SK-N-SH treated with all-trans-retinoic acid at 6 μM for 48 hours (cell line): ENCODE measurements around the gene CYP19A1.

Source experiments
- ATAC-seq: fragments of 200-7000 bp; cut with Tn5 transposase; 3 replicates; pipeline ENCODE4 v1.9.1; 2020; ENCODE audit warnings: mild to moderate bottlenecking, moderate library complexity
- ARNTL ChIP-seq: fragments of 450-650 bp; formaldehyde crosslinking; IDR thresholded peaks from 2 replicates; pipeline ENCODE4 v1.5.0; 2020; ENCODE audit warnings: low read depth, mild to moderate bottlenecking, moderate library complexity, borderline replicate concordance
- BACH2 ChIP-seq: fragments of 250-450 bp; sonication (Bioruptor Pico); IDR thresholded peaks from 2 replicates; pipeline ENCODE4 v1.9.0; 2021; ENCODE audit warnings: mild to moderate bottlenecking, borderline replicate concordance
- CREB5 ChIP-seq: fragments of 250-450 bp; sonication (Bioruptor Pico); IDR thresholded peaks from 2 replicates; pipeline ENCODE4 v1.5.1; 2020; ENCODE audit warnings: low read depth, mild to moderate bottlenecking, moderate library complexity
- CSDC2 ChIP-seq: fragments of 250-450 bp; sonication (Bioruptor Pico); IDR thresholded peaks from 2 replicates; pipeline ENCODE4 v1.5.0; 2020; ENCODE audit warnings: mild to moderate bottlenecking, moderate library complexity
- GLIS3 ChIP-seq: fragments of 250-450 bp; sonication (Bioruptor Pico); IDR thresholded peaks from 2 replicates; pipeline ENCODE4 v1.5.0; 2020; ENCODE audit warnings: mild to moderate bottlenecking, moderate library complexity
- ISL1 ChIP-seq: fragments of 250-450 bp; sonication (Bioruptor Pico); IDR thresholded peaks from 2 replicates; pipeline ENCODE4 v2.1.2; 2022; ENCODE audit warnings: mild to moderate bottlenecking, moderate library complexity
- OSR1 ChIP-seq: fragments of 250-450 bp; sonication (Bioruptor Pico); IDR thresholded peaks from 2 replicates; pipeline ENCODE4 v1.8.0; 2022; ENCODE audit warnings: moderate library complexity, mild to moderate bottlenecking, inconsistent platforms
- RARB ChIP-seq: fragments of 250-450 bp; sonication (Bioruptor Pico); IDR thresholded peaks from 2 replicates; pipeline ENCODE4 v1.8.0; 2021; ENCODE audit warnings: mild to moderate bottlenecking, moderate library complexity
- SNAI2 ChIP-seq: fragments of 250-450 bp; sonication (Bioruptor Pico); IDR thresholded peaks from 2 replicates; pipeline ENCODE4 v1.5.0; 2020; ENCODE audit warnings: mild to moderate bottlenecking, moderate library complexity
- TCF4 ChIP-seq: fragments of 250-450 bp; sonication (Bioruptor Pico); IDR thresholded peaks from 2 replicates; pipeline ENCODE4 v1.8.0; 2021; ENCODE audit warnings: mild to moderate bottlenecking, moderate library complexity, borderline replicate concordance
- TOX ChIP-seq: fragments of 250-450 bp; sonication (Bioruptor Pico); IDR thresholded peaks from 2 replicates; pipeline ENCODE4 v1.8.0; 2021; ENCODE audit warnings: mild to moderate bottlenecking, moderate library complexity, borderline replicate concordance
- ZC3H10 ChIP-seq: fragments of 250-450 bp; sonication (Bioruptor Pico); IDR thresholded peaks from 2 replicates; pipeline ENCODE4 v1.5.1; 2021; ENCODE audit warnings: mild to moderate bottlenecking, moderate library complexity
- ZFP3 ChIP-seq: fragments of 250-450 bp; sonication (Bioruptor Pico); IDR thresholded peaks from 2 replicates; pipeline ENCODE4 v1.5.0; 2020; ENCODE audit warnings: mild to moderate bottlenecking, moderate library complexity
- ZFP30 ChIP-seq: fragments of 450-650 bp; formaldehyde crosslinking; IDR thresholded peaks from 2 replicates; pipeline ENCODE4 v1.5.0; 2022; ENCODE audit warnings: mild to moderate bottlenecking, moderate library complexity
- ZNF70 ChIP-seq: fragments of 450-650 bp; formaldehyde crosslinking; IDR thresholded peaks from 2 replicates; pipeline ENCODE4 v1.5.0; 2020; ENCODE audit warnings: mild to moderate bottlenecking, moderate library complexity
- ZNF8 ChIP-seq: fragments of 450-650 bp; formaldehyde crosslinking; IDR thresholded peaks from 2 replicates; pipeline ENCODE4 v1.5.0; 2020; ENCODE audit warnings: mild to moderate bottlenecking, moderate library complexity
- TF ChIP-seq, protein P1 (sequence below): fragments of 250-450 bp; sonication (Bioruptor Pico); IDR thresholded peaks from 2 replicates; pipeline ENCODE4 v1.8.0; 2021; ENCODE audit warnings: low read depth, mild to moderate bottlenecking, moderate library complexity, borderline replicate concordance
- TF ChIP-seq, protein P2 (sequence below): fragments of 250-450 bp; sonication (Bioruptor Pico); IDR thresholded peaks from 2 replicates; pipeline ENCODE4 v1.5.1; 2021; ENCODE audit warnings: mild to moderate bottlenecking, moderate library complexity
- TF ChIP-seq, protein P3 (sequence below): fragments of 250-450 bp; sonication (Bioruptor Pico); IDR thresholded peaks from 2 replicates; pipeline ENCODE4 v1.5.0; 2020; ENCODE audit warnings: mild to moderate bottlenecking, moderate library complexity

CYP19A1 gene

GRCh38 chr15:51378406-51378805, 40.0 kb upstream of the CYP19A1 start:
- TF ChIP-seq ISL1 (CRISPR knock-in tag) (no peak), CREB5 (CRISPR knock-in tag) (no peak), CSDC2 (CRISPR knock-in tag) (no peak), ZC3H10 (CRISPR knock-in tag) (no peak), GLIS3 (no peak), SNAI2 (CRISPR knock-in tag) (no peak), ZNF8 (CRISPR knock-in tag) (no peak), ZFP3 (no peak), TOX (CRISPR knock-in tag) (no peak)
- TF ChIP-seq, protein P1, sequence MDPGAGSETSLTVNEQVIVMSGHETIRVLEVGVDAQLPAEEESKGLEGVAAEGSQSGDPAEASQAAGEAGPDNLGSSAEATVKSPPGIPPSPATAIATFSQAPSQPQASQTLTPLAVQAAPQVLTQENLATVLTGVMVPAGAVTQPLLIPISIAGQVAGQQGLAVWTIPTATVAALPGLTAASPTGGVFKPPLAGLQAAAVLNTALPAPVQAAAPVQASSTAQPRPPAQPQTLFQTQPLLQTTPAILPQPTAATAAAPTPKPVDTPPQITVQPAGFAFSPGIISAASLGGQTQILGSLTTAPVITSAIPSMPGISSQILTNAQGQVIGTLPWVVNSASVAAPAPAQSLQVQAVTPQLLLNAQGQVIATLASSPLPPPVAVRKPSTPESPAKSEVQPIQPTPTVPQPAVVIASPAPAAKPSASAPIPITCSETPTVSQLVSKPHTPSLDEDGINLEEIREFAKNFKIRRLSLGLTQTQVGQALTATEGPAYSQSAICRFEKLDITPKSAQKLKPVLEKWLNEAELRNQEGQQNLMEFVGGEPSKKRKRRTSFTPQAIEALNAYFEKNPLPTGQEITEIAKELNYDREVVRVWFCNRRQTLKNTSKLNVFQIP (CRISPR knock-in tag) = no peak
- TF ChIP-seq, protein P2, sequence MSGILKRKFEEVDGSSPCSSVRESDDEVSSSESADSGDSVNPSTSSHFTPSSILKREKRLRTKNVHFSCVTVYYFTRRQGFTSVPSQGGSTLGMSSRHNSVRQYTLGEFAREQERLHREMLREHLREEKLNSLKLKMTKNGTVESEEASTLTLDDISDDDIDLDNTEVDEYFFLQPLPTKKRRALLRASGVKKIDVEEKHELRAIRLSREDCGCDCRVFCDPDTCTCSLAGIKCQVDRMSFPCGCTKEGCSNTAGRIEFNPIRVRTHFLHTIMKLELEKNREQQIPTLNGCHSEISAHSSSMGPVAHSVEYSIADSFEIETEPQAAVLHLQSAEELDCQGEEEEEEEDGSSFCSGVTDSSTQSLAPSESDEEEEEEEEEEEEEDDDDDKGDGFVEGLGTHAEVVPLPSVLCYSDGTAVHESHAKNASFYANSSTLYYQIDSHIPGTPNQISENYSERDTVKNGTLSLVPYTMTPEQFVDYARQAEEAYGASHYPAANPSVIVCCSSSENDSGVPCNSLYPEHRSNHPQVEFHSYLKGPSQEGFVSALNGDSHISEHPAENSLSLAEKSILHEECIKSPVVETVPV (CRISPR knock-in tag) = no peak
- TF ChIP-seq, all 23 proteins: peak for 0

DNA sequence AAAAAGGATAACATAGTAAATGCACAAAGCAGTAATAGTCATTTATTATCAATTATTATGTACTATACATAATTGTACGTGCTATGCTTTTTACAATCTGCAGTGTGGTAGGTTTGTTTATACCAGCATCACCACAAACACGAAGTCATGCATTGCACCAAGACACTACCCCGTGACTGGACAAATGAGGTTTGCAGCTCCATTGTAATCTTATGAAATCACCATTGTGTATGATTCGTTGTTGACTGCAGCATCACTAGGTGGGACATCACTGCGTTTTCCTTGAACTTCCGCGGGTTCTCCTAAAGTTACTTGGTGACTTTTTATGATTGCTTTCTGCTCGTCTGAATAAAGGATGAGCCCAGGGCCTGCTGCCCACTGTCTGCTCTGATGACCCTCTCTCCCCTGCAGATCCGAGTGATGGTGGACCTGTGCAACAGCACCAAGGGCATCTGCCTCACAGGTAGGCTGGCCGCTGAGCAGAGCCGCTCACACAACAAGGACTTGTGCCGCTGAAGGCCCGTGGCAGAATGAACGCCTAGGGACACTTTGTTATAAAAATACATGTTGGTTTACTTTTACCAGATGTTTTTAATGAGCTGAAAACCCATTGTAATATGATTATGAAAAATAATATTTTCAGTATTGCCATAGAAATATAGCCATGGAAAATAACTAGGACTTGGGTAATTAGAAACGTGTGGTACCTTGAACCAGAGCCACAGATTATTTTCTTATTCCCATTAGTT, 38.8 kb upstream of the CYP19A1 start:
- no peak for TF ChIP-seq ZFP30 (CRISPR knock-in tag)
- TF ChIP-seq, protein P2 (CRISPR knock-in tag) = no peak
- no peak for TF ChIP-seq ISL1 (CRISPR knock-in tag)
- TF ChIP-seq CSDC2 (CRISPR knock-in tag) = no peak
- no peak for TF ChIP-seq OSR1
- TF ChIP-seq ZNF70 (CRISPR knock-in tag) = no peak
- no peak for TF ChIP-seq CREB5 (CRISPR knock-in tag)
- TF ChIP-seq, protein P1 (CRISPR knock-in tag) = no peak
- TF ChIP-seq TOX (CRISPR knock-in tag) = no peak
- TF ChIP-seq ZNF8 (CRISPR knock-in tag) = no peak
- TF ChIP-seq, all 23 proteins: peak for 0
- ATAC-seq = no peak

More at GRCh38 chr15:51378406-51378805, 40.0 kb upstream of the CYP19A1 start:
- ATAC-seq = no peak

DNA sequence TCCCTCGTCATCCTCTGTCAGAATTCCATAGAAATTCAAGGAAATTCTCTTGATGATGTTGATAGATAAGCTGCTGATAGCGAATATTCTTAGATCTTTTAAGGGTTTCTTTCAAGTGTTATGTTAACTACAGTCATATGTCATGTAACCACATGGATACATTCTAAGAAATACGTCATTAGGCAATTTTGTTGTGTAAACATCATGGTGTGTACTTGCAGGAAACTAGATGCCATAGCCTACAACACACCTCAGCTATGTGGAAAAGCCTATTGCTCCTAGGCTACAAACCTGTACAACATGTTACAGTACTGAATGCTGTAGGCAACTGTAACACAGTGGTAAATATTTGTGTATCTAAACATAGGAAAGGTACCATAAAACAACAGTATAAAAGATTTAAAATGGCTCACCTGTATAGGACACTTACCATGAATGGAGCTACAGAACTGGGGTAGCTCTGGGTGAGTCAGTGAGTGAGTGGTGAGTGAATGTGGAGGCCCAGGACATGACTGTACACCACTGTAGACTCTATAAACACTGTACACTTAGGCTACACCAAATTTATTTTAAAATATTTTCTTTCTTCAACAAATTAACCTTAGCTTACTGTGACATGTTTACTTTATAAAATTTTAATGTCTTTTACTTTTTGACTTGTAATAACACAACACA, 37.7 kb upstream of the CYP19A1 start:
- ATAC-seq = no peak
- TF ChIP-seq RARB (CRISPR knock-in tag) = no peak
- TF ChIP-seq, protein P2 (CRISPR knock-in tag) = no peak
- TF ChIP-seq ARNTL = no peak
- no peak for TF ChIP-seq TOX (CRISPR knock-in tag)
- no peak for TF ChIP-seq CSDC2 (CRISPR knock-in tag)
- no peak for TF ChIP-seq ZFP3
- no peak for TF ChIP-seq OSR1
- no peak for TF ChIP-seq ZNF70 (CRISPR knock-in tag)
- TF ChIP-seq BACH2 = no peak
- TF ChIP-seq TCF4 (CRISPR knock-in tag) = no peak
- no peak for TF ChIP-seq CREB5 (CRISPR knock-in tag)
- no peak for TF ChIP-seq ZC3H10 (CRISPR knock-in tag)
- TF ChIP-seq, protein P3, sequence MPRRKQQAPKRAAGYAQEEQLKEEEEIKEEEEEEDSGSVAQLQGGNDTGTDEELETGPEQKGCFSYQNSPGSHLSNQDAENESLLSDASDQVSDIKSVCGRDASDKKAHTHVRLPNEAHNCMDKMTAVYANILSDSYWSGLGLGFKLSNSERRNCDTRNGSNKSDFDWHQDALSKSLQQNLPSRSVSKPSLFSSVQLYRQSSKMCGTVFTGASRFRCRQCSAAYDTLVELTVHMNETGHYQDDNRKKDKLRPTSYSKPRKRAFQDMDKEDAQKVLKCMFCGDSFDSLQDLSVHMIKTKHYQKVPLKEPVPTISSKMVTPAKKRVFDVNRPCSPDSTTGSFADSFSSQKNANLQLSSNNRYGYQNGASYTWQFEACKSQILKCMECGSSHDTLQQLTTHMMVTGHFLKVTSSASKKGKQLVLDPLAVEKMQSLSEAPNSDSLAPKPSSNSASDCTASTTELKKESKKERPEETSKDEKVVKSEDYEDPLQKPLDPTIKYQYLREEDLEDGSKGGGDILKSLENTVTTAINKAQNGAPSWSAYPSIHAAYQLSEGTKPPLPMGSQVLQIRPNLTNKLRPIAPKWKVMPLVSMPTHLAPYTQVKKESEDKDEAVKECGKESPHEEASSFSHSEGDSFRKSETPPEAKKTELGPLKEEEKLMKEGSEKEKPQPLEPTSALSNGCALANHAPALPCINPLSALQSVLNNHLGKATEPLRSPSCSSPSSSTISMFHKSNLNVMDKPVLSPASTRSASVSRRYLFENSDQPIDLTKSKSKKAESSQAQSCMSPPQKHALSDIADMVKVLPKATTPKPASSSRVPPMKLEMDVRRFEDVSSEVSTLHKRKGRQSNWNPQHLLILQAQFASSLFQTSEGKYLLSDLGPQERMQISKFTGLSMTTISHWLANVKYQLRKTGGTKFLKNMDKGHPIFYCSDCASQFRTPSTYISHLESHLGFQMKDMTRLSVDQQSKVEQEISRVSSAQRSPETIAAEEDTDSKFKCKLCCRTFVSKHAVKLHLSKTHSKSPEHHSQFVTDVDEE (CRISPR knock-in tag) = no peak
